Chondrocyte (in vitro differentiated cells): ENCODE data around the gene PAPLN. TPM values are rescaled to one million over a fixed set of nuclear protein-coding genes. Genes with fewer than 3 reads are reported as not detected.
"Not testable (repeated sequence)": the region's sequence is repeated elsewhere in the genome, so short reads cannot be mapped to it uniquely, and the experiment has no call there.

Source experiments
- DNase-seq: peaks from one replicate; pipeline ENCODE4 v3.0.0; 2021; ENCODE audit warnings: mixed read lengths, low spot score
- H3K27ac Mint-ChIP-seq: one replicate; pipeline ENCODE4 v1.8.0; 2021; ENCODE audit warnings: mild to moderate bottlenecking, moderate library complexity, mixed read lengths; ENCODE audit not compliant: unreplicated experiment
- H3K27me3 Mint-ChIP-seq: 2 replicates; pipeline ENCODE4 v1.8.0; 2021; ENCODE audit warnings: low read depth, mixed read lengths
- H3K36me3 Mint-ChIP-seq: 2 replicates; pipeline ENCODE4 v1.8.0; 2021; ENCODE audit warnings: low read depth, mixed read lengths
- H3K4me1 Mint-ChIP-seq: 2 replicates; pipeline ENCODE4 v1.8.0; 2021; ENCODE audit warnings: low read depth, mild to moderate bottlenecking, mixed read lengths
- H3K4me3 Mint-ChIP-seq: one replicate; pipeline ENCODE4 v1.8.0; 2021; ENCODE audit warnings: mild to moderate bottlenecking, moderate library complexity, mixed read lengths; ENCODE audit not compliant: unreplicated experiment
- H3K9me3 Mint-ChIP-seq: 2 replicates; pipeline ENCODE4 v1.8.0; 2021; ENCODE audit warnings: low read depth, mixed read lengths
- long read RNA-seq: library from polyadenylated mRNA; stranded (forward); transcript quantifications from one replicate; pipeline ENCODE4 v2.0.0, GENCODE V29; 2021
- total RNA-seq: library from RNA; stranded (reverse); gene quantifications from 3 replicates; pipeline ENCODE4 v1.2.1, GENCODE V29; 2021
- TF ChIP-seq, protein P1 (sequence below): fragments of 200-600 bp; sonication (generic); IDR thresholded peaks from 2 replicates; pipeline ENCODE4 v1.5.0; 2021; ENCODE audit warnings: antibody characterized with exemption, mild to moderate bottlenecking, moderate library complexity

The PAPLN gene, protein sequence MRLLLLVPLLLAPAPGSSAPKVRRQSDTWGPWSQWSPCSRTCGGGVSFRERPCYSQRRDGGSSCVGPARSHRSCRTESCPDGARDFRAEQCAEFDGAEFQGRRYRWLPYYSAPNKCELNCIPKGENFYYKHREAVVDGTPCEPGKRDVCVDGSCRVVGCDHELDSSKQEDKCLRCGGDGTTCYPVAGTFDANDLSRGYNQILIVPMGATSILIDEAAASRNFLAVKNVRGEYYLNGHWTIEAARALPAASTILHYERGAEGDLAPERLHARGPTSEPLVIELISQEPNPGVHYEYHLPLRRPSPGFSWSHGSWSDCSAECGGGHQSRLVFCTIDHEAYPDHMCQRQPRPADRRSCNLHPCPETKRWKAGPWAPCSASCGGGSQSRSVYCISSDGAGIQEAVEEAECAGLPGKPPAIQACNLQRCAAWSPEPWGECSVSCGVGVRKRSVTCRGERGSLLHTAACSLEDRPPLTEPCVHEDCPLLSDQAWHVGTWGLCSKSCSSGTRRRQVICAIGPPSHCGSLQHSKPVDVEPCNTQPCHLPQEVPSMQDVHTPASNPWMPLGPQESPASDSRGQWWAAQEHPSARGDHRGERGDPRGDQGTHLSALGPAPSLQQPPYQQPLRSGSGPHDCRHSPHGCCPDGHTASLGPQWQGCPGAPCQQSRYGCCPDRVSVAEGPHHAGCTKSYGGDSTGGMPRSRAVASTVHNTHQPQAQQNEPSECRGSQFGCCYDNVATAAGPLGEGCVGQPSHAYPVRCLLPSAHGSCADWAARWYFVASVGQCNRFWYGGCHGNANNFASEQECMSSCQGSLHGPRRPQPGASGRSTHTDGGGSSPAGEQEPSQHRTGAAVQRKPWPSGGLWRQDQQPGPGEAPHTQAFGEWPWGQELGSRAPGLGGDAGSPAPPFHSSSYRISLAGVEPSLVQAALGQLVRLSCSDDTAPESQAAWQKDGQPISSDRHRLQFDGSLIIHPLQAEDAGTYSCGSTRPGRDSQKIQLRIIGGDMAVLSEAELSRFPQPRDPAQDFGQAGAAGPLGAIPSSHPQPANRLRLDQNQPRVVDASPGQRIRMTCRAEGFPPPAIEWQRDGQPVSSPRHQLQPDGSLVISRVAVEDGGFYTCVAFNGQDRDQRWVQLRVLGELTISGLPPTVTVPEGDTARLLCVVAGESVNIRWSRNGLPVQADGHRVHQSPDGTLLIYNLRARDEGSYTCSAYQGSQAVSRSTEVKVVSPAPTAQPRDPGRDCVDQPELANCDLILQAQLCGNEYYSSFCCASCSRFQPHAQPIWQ
- total RNA-seq: 16.4 to 45.3 TPM (median 16.8 TPM) in 3 replicates
- long read RNA-seq, full-length matches to known transcripts: 15 of 36 reads
- long read RNA-seq, partial matches to known transcripts: 12 of 36 reads
- long read RNA-seq, other reads (novel, unspliced or antisense): 9 of 36 reads

DNA sequence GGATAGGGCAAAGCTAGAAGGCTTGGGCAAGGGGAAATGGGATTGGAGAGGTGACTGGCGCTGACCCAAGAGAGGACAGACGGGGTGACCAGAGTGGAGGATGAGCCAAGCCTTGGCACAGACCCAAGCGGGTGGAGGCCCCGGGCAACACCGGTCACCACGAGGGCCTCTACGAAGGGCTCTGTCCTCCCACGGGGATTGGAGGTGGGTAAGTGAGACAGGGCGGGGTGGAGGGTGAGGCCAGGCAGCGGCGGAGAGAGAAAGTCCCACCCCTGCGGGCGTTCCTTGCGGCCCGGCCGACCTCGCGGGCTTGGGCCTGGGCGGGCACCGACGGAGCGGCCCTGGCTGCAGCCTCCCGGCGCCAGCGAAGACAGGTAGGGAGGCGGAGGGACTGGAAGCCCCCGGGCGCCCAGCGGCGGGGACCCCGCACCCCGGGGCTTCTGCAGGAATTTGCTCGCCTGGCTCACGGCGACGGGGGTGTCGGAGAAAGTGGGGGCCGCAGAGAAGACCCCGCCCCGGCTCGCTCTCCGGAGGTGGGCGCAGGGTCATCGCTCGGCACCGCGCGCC is at the start of gene PAPLN:
PAPLN (plus strand) TSS at position 288 of the 567 bp plus-strand sequence. CDS start 2,273 bp downstream, outside the sequence.
- DNase-seq: no peak
- TF ChIP-seq, protein P1, sequence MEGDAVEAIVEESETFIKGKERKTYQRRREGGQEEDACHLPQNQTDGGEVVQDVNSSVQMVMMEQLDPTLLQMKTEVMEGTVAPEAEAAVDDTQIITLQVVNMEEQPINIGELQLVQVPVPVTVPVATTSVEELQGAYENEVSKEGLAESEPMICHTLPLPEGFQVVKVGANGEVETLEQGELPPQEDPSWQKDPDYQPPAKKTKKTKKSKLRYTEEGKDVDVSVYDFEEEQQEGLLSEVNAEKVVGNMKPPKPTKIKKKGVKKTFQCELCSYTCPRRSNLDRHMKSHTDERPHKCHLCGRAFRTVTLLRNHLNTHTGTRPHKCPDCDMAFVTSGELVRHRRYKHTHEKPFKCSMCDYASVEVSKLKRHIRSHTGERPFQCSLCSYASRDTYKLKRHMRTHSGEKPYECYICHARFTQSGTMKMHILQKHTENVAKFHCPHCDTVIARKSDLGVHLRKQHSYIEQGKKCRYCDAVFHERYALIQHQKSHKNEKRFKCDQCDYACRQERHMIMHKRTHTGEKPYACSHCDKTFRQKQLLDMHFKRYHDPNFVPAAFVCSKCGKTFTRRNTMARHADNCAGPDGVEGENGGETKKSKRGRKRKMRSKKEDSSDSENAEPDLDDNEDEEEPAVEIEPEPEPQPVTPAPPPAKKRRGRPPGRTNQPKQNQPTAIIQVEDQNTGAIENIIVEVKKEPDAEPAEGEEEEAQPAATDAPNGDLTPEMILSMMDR: peak; percentile 4
- Mint-ChIP-seq H3K36me3 (no peaks in the 10 kb centered on the region), H3K27ac (peak within 1 kb of the TSS; percentile 81), H3K4me3 (peak within 1 kb of the TSS; percentile 75), H3K27me3 (peaks cover 2% of the 10 kb centered on the region), H3K9me3 (no peaks in the 10 kb centered on the region), H3K4me1 (peaks cover 65% of the 10 kb centered on the region)

DNA sequence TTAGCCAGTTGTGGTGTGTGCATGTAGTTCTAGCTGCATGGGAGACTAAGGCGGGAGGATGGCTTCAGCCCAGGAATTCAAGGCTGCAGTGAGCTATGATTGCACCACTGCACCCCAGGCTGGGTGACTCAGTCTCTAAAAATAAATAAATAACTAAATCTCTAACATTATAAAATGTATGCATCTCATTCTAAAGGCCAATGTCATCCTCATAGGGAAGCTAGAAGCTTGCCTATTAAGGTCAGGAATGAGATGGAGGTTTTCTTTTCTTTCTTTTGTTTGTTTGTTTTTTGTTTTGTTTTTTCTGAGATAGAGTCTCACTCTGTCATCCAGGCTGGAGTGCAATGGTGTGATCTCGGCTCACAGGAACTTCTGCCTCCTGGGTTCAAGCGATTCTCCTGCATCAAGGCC is 48.8 kb upstream of the PAPLN start:
- H3K9me3 Mint-ChIP-seq: no peaks in the 10 kb centered on the region
- TF ChIP-seq, protein P1: no peak
- peak overlapping the region; percentile 51 for H3K27ac Mint-ChIP-seq
- peaks cover 19% of the 10 kb centered on the region for H3K36me3 Mint-ChIP-seq
- no peak for DNase-seq
- peaks cover 13% of the 10 kb centered on the region for H3K4me1 Mint-ChIP-seq
- H3K27me3 Mint-ChIP-seq: no peaks in the 10 kb centered on the region
- no peak overlapping the region for H3K4me3 Mint-ChIP-seq

DNA sequence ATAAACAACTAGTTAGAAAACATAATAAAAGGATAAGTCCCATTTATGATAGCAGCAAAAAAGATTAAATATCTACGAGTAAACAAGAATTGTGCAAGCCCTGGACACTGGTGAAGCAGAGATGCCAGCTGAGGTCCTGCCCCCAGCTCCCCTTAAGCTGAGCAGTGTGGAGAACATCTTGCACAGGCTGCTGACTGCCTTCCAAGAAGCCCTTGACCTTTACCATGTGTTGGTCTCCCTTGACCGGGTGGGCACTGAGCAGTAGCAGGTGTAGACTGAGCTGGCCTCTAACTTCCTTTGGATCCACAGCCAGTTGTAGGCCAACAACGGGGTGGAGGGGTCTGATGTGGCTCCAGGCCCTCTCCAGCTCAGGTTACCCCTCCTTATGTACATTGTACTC is 47.7 kb upstream of the PAPLN start:
- H3K4me3 Mint-ChIP-seq: no peak overlapping the region
- DNase-seq: no peak
- TF ChIP-seq, protein P1: no peak
- no peaks in the 10 kb centered on the region for H3K27me3 Mint-ChIP-seq
- H3K9me3 Mint-ChIP-seq: no peaks in the 10 kb centered on the region
- peaks cover 13% of the 10 kb centered on the region for H3K4me1 Mint-ChIP-seq
- H3K36me3 Mint-ChIP-seq: peaks cover 21% of the 10 kb centered on the region
- H3K27ac Mint-ChIP-seq: no peak overlapping the region

DNA sequence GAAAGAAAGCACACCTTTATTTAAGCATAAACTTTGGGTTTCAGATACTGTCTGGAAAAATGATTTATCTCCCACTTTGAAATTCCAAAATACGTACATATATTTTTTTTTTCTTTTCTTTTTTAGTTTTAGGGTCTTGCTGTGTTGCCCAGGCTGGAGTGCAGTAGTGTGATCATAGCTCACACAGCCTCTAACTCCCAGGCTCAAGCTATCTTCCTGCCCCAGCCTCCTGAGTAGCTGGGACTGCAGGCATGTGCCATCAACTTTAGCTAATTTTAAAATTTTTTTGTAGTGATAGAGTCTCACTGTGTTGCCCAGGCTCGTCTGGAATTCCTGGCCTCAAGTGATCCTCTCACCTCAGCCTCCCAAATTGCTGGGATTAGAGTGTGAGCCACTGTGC is 45.9 kb upstream of the PAPLN start:
- H3K4me3 Mint-ChIP-seq: no peak overlapping the region
- no peaks in the 10 kb centered on the region for H3K9me3 Mint-ChIP-seq
- H3K27ac Mint-ChIP-seq: no peak overlapping the region
- TF ChIP-seq, protein P1: no peak
- DNase-seq: no peak
- peaks cover 25% of the 10 kb centered on the region for H3K36me3 Mint-ChIP-seq
- peaks cover 13% of the 10 kb centered on the region for H3K4me1 Mint-ChIP-seq
- no peaks in the 10 kb centered on the region for H3K27me3 Mint-ChIP-seq

DNA sequence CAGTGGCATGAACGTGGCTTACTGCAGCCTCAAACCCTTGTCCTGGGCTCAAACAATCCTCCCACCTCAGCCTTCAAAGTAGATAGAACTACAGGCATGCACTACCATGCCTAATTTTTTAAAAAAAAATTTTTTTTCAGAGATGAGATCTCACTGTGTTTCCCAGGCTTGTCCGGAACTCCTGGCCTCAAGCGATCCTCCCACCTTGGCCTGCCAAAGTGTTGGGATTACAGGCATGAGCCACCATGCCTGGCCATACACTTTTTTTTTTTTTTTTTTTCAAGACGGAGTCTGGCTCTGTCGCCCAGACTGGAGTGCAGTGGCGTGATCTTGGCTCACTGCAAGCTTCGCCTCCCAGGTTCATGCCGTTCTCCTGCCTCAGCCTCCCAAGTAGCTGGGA is 43.0 kb upstream of the PAPLN start:
- H3K36me3 Mint-ChIP-seq: peaks cover 29% of the 10 kb centered on the region
- H3K9me3 Mint-ChIP-seq, H3K27ac Mint-ChIP-seq, H3K4me3 Mint-ChIP-seq, DNase-seq, H3K27me3 Mint-ChIP-seq, H3K4me1 Mint-ChIP-seq: not testable (repeated sequence)
